Memory B cell (primary cell): Measurements from ENCODE around the gene GALNT15.

Source experiments
- ATAC-seq: fragments of 150-1000 bp; cut with Tn5 transposase; 2 replicates; pipeline ENCODE4 v1.10.0; 2021; ENCODE audit warnings: low read depth, mild to moderate bottlenecking, moderate library complexity
- DNase-seq, 2 donors: peaks; one replicate each; pipeline ENCODE4 v3.0.0; 2022; ENCODE audit warnings: low spot score in 2 of 2
- H3K27ac Mint-ChIP-seq: one replicate; pipeline ENCODE4 v1.8.0; 2022; ENCODE audit warnings: mild to moderate bottlenecking, moderate library complexity, mixed read lengths
- H3K27me3 Mint-ChIP-seq: one replicate; pipeline ENCODE4 v1.8.0; 2022; ENCODE audit warnings: mixed read lengths
- H3K36me3 Mint-ChIP-seq: one replicate; pipeline ENCODE4 v1.8.0; 2022; ENCODE audit warnings: mild to moderate bottlenecking, mixed read lengths
- H3K4me1 Mint-ChIP-seq: one replicate; pipeline ENCODE4 v1.8.0; 2022; ENCODE audit warnings: mixed read lengths
- H3K4me3 Mint-ChIP-seq: one replicate; pipeline ENCODE4 v1.8.0; 2022; ENCODE audit warnings: mild to moderate bottlenecking, moderate library complexity, mixed read lengths
- H3K9me3 Mint-ChIP-seq: one replicate; pipeline ENCODE4 v1.8.0; 2022; ENCODE audit warnings: mixed read lengths

Gene GALNT15

GRCh38 chr3:16211176-16211904 is 36.9 kb downstream of the GALNT15 start:
- no peaks in the 10 kb centered on the region for H3K36me3 Mint-ChIP-seq
- H3K9me3 Mint-ChIP-seq: no peaks in the 10 kb centered on the region
- ATAC-seq: no peak

DNA sequence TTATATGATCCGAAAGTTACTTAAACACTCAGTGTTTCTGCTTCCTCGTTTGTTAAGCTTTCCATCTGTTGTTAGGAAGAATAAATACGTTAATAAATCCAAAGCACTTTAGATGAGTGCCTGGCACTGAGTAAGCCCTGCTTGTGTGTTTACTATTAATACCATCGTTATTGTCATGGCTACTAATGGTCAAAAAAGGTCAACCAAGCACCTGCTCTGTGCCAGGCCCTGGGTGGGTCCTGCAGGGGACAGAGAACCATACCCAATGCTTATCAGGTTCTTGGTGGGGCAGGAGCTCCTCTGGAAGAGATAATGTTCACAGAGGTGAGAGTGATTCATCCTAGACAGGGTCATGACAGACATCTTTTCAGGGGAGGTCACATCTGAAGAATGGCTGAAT is 39.9 kb downstream of the GALNT15 start:
- peaks cover 5% of the 10 kb centered on the region for H3K27me3 Mint-ChIP-seq
- no peaks in the 10 kb centered on the region for H3K9me3 Mint-ChIP-seq
- no peak overlapping the region for H3K27ac Mint-ChIP-seq
- H3K4me3 Mint-ChIP-seq: no peak overlapping the region
- ATAC-seq: no peak
- H3K4me1 Mint-ChIP-seq: no peaks in the 10 kb centered on the region
- no peaks in the 10 kb centered on the region for H3K36me3 Mint-ChIP-seq
- DNase-seq: no peak

More at GRCh38 chr3:16211176-16211904, 36.9 kb downstream of the GALNT15 start:
- H3K4me1 Mint-ChIP-seq: no peaks in the 10 kb centered on the region
- H3K27ac Mint-ChIP-seq: no peak overlapping the region
- no peak overlapping the region for H3K4me3 Mint-ChIP-seq
- peaks cover 5% of the 10 kb centered on the region for H3K27me3 Mint-ChIP-seq
- no peak for DNase-seq

DNA sequence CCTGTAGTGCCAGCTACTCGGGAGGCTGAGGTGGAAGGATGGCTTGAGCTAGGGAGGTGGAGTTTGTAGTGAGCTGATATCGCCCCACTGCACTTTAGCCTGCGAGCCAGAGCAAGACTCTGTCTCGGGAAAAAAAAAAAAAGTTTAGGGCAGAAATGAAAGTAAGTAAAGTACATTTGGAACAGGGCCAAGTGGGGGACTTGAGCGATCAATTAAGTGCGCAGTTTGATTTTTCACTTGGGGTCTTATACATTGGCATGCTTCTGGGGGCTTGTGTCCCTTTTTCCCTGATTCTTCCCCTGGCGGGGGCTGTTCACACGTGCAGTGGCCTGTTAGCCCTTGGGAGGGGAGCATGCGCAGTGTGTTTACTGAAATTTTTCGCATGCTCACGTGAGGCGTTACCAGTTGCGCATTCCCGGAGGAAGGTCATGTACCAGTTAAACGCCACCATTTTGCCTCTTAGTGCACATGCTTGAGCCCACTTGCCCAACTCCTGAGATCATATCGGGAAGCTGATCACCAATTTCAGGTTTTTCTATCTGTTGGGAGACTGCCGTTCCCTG is 42.0 kb downstream of the GALNT15 start:
- no peak overlapping the region for H3K4me3 Mint-ChIP-seq

DNA sequence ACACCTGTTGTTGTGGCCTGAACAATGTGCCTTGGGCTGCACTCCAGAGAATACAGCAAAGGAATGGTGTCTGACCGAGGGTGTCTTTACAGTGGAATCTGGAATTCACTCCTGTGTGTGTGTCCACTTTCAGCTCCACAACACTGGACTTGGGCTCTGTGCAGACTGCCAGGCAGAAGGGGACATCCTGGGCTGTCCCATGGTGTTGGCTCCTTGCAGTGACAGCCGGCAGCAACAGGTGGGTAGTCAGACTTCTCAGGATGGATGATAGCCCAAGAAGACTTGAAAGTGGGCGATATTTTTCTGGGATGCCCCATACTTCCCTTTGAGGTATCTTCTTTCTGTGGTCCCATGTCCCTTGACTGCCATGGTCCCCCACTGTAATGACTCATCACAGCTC is 45.3 kb downstream of the GALNT15 start:
- H3K36me3 Mint-ChIP-seq: no peaks in the 10 kb centered on the region
- H3K4me3 Mint-ChIP-seq: no peak overlapping the region
- no peak overlapping the region for H3K27ac Mint-ChIP-seq
- H3K27me3 Mint-ChIP-seq: no peaks in the 10 kb centered on the region
- H3K9me3 Mint-ChIP-seq: no peaks in the 10 kb centered on the region
- no peak for ATAC-seq
- DNase-seq: no peak
- peaks cover 4% of the 10 kb centered on the region for H3K4me1 Mint-ChIP-seq

More for the DNA sequence above, 42.0 kb downstream of the GALNT15 start:
- no peak for ATAC-seq
- Mint-ChIP-seq H3K27me3 (peaks cover 4% of the 10 kb centered on the region), H3K36me3 (no peaks in the 10 kb centered on the region), H3K9me3 (no peaks in the 10 kb centered on the region), H3K27ac (no peak overlapping the region), H3K4me1 (no peaks in the 10 kb centered on the region)
- no peak for DNase-seq

DNA sequence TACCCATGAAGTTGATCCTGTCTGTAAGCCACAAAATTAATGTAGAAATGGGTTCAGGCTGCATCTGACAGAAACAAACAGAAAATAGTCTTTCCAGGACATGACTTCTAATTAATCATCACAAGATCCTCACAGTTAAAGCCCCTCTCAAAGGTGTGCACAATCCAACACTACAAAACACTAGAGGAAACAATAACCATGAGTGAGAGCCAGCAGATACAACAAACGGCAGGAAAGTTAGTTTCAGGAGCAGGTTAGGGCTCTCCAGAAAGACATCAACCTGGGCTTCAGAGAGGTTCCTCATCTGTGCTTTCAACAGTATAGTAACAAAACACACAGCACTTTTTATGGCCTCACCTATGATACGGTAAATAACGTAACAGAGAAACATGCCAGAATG is 47.5 kb downstream of the GALNT15 start:
- Mint-ChIP-seq H3K27ac (no peak overlapping the region), H3K27me3 (no peaks in the 10 kb centered on the region), H3K36me3 (no peaks in the 10 kb centered on the region), H3K4me3 (no peak overlapping the region), H3K9me3 (peaks cover 2% of the 10 kb centered on the region), H3K4me1 (peaks cover 4% of the 10 kb centered on the region)
- DNase-seq (no peak), ATAC-seq (no peak)

DNA sequence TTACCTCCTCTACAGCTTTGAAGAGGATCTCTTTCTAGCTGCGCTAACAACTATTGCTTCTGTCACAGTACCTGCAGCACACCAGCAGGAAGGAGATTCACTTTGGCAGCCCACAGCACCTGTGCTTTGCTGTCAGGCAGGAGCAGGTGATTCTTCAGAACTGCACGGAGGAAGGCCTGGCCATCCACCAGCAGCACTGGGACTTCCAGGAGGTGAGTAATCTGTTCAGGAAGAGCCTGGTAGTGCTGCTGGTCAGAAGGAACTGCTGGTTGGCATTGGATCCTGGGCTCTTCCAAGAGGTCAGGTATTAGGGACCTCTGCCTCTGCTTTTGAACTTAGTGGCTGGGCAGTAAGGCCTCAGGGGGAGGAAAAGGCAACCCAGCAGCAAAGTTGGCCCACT is 48.1 kb downstream of the GALNT15 start:
- H3K4me3 Mint-ChIP-seq: no peak overlapping the region
- ATAC-seq (no peak), DNase-seq (no peak)
- no peaks in the 10 kb centered on the region for H3K36me3 Mint-ChIP-seq
- peaks cover 2% of the 10 kb centered on the region for H3K9me3 Mint-ChIP-seq
- peaks cover 4% of the 10 kb centered on the region for H3K4me1 Mint-ChIP-seq
- H3K27ac Mint-ChIP-seq: no peak overlapping the region
- H3K27me3 Mint-ChIP-seq: no peaks in the 10 kb centered on the region

- Mint-ChIP-seq H3K27ac (no peak overlapping the region), H3K9me3 (peaks cover 2% of the 10 kb centered on the region), H3K4me1 (peaks cover 4% of the 10 kb centered on the region), H3K36me3 (no peaks in the 10 kb centered on the region), H3K4me3 (no peak overlapping the region), H3K27me3 (no peaks in the 10 kb centered on the region)
- peak; percentile 53 for ATAC-seq
- no peak for DNase-seq
Observed at GRCh38 chr3:16224325-16224724, 49.8 kb downstream of the GALNT15 start.

- Mint-ChIP-seq H3K27me3 (peaks cover 4% of the 10 kb centered on the region), H3K27ac (no peak overlapping the region)
Observed at GRCh38 chr3:16227566-16227965, 53.1 kb downstream of the GALNT15 start.

DNA sequence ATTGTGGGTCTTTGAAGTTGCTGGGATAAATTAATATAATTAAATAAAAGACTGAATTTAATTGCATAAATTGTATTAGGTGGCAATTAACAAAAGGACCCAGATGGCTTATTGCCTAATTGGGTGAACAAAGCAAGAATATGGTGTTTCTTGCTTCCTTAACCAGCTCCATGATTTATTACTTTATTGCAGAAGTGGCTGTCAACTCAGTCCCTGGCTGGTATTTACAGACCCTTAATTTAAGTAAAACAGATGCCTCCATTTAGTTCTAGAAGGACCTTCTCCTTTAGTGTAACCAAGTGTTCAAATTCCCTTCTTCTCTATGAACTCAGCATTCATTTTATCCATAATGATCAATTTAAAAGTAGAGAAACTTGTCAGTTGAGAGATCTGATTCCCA is 55.2 kb downstream of the GALNT15 start:
- Mint-ChIP-seq H3K36me3 (peaks cover 3% of the 10 kb centered on the region), H3K4me1 (no peaks in the 10 kb centered on the region), H3K9me3 (peaks cover 5% of the 10 kb centered on the region), H3K4me3 (no peak overlapping the region), H3K27me3 (peaks cover 11% of the 10 kb centered on the region), H3K27ac (no peak overlapping the region)
- ATAC-seq (no peak), DNase-seq (no peak)

More at GRCh38 chr3:16227566-16227965, 53.1 kb downstream of the GALNT15 start:
- no peaks in the 10 kb centered on the region for H3K36me3 Mint-ChIP-seq
- peaks cover 2% of the 10 kb centered on the region for H3K9me3 Mint-ChIP-seq
- peaks cover 4% of the 10 kb centered on the region for H3K4me1 Mint-ChIP-seq
- no peak overlapping the region for H3K4me3 Mint-ChIP-seq
- ATAC-seq: no peak
- DNase-seq: no peak

- Mint-ChIP-seq H3K4me3 (no peak overlapping the region), H3K27me3 (peaks cover 13% of the 10 kb centered on the region), H3K4me1 (no peaks in the 10 kb centered on the region), H3K36me3 (peaks cover 3% of the 10 kb centered on the region), H3K9me3 (peaks cover 3% of the 10 kb centered on the region), H3K27ac (no peak overlapping the region)
- ATAC-seq (no peak), DNase-seq (no peak)
Observed at GRCh38 chr3:16231983-16232382, 57.5 kb downstream of the GALNT15 start.

- peaks cover 13% of the 10 kb centered on the region for H3K27me3 Mint-ChIP-seq
- H3K4me3 Mint-ChIP-seq: no peak overlapping the region
- peaks cover 3% of the 10 kb centered on the region for H3K9me3 Mint-ChIP-seq
- H3K4me1 Mint-ChIP-seq: no peaks in the 10 kb centered on the region
- DNase-seq (no peak), ATAC-seq (no peak)
- no peak overlapping the region for H3K27ac Mint-ChIP-seq
- H3K36me3 Mint-ChIP-seq: peaks cover 3% of the 10 kb centered on the region
Observed at GRCh38 chr3:16233806-16234205, 59.3 kb downstream of the GALNT15 start.

- DNase-seq (no peak), ATAC-seq (no peak)
- Mint-ChIP-seq H3K4me3 (no peak overlapping the region), H3K36me3 (peaks cover 3% of the 10 kb centered on the region), H3K27ac (no peak overlapping the region), H3K4me1 (no peaks in the 10 kb centered on the region), H3K27me3 (peaks cover 13% of the 10 kb centered on the region), H3K9me3 (peaks cover 3% of the 10 kb centered on the region)
Observed at GRCh38 chr3:16234281-16234680, 59.8 kb downstream of the GALNT15 start.

- no peaks in the 10 kb centered on the region for H3K4me1 Mint-ChIP-seq
Observed at GRCh38 chr3:16236030-16236639, 61.7 kb downstream of the GALNT15 start.

DNA sequence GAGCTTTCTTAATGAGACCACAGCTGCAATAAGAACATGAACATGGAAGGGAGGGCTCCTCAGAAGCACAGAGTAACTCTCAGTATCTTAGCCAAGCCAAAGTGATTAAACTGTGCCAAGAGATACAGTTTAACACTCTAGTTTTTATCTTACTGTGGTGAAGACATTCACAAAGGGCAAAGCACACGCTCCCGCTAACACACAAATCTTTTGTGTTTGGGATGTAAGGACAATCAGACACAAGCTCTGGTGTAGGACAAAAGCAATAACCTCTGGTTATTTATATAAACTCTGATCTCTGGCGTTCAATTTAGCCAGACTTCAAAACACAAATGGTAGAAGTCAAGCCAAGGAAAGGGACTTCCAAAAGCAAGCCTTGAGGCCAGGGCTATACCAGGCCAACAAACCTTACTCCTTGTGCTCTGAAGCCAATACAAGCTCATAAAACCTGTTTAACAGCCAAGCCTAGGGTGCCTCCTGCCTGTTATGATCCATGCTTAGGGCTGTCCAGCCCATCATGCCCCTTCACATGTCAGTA is 62.4 kb downstream of the GALNT15 start:
- no peak overlapping the region for H3K27ac Mint-ChIP-seq
- H3K9me3 Mint-ChIP-seq: peaks cover 3% of the 10 kb centered on the region
- no peak for DNase-seq
- no peaks in the 10 kb centered on the region for H3K4me1 Mint-ChIP-seq
- peaks cover 9% of the 10 kb centered on the region for H3K27me3 Mint-ChIP-seq
- ATAC-seq: no peak
- H3K36me3 Mint-ChIP-seq: peaks cover 3% of the 10 kb centered on the region
- H3K4me3 Mint-ChIP-seq: no peak overlapping the region

More at GRCh38 chr3:16236030-16236639, 61.7 kb downstream of the GALNT15 start:
- Mint-ChIP-seq H3K27ac (no peak overlapping the region), H3K27me3 (peaks cover 9% of the 10 kb centered on the region), H3K4me3 (no peak overlapping the region), H3K9me3 (peaks cover 3% of the 10 kb centered on the region), H3K36me3 (peaks cover 3% of the 10 kb centered on the region)
- no peak for DNase-seq
- ATAC-seq: no peak
